ENCODE results near the gene RCN1.
"Not testable (repeated sequence)": the region's sequence is repeated elsewhere in the genome, so short reads cannot be mapped to it uniquely, and the experiment has no call there.

Gene RCN1

DNA sequence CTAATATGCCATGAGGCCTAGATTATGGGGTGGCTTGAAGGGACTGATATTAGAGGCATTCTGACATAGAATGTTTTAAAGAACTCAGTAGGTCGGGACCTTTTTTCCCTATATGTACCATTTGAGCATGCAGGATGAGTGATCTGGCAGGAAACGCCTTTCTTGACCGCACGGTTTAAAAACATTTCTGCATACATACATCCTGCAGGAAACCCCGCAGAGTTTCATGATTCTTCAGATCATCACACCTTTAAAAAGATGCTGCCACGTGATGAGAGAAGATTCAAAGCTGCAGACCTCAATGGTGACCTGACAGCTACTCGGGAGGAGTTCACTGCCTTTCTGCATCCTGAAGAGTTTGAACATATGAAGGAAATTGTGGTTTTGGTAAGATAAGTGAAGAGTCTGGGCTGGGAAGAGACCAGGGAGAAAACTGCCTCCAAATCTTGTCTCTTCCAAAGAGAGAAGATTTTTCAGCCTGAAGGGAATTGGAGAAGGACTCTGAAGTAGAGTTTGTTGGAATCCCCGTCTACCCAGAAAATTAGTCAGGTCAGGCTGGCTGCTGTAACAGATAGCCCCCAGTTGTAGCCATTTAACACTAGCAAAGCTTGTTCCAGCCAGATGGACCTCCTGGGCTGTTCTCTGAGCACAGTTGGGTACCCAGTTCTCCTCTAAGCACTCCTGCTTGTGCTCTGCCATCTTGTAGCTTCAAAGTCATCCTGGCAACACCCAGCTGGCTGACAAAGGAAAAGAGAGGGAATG is 7.4 kb downstream of the RCN1 start:
- Mint-ChIP-seq H3K4me3 (no peak overlapping the region), H3K36me3 (peaks cover 29% of the 10 kb centered on the region)

GRCh38 chr11:32099516-32099915 is 8.6 kb downstream of the RCN1 start:
- no peaks in the 10 kb centered on the region for H3K27me3 Mint-ChIP-seq
- no peak overlapping the region for H3K4me3 Mint-ChIP-seq
- H3K36me3 Mint-ChIP-seq: peaks cover 28% of the 10 kb centered on the region
- no peaks in the 10 kb centered on the region for H3K9me3 Mint-ChIP-seq
- no peak overlapping the region for H3K27ac Mint-ChIP-seq
- peaks cover 21% of the 10 kb centered on the region for H3K4me1 Mint-ChIP-seq

More for the DNA sequence above, 7.4 kb downstream of the RCN1 start:
- Mint-ChIP-seq H3K9me3 (no peaks in the 10 kb centered on the region), H3K4me1 (peaks cover 33% of the 10 kb centered on the region), H3K27ac (no peak overlapping the region), H3K27me3 (no peaks in the 10 kb centered on the region)

- peaks cover 28% of the 10 kb centered on the region for H3K36me3 Mint-ChIP-seq
- H3K9me3 Mint-ChIP-seq: no peaks in the 10 kb centered on the region
- H3K4me3 Mint-ChIP-seq: no peak overlapping the region
- no peak overlapping the region for H3K27ac Mint-ChIP-seq
- H3K4me1 Mint-ChIP-seq: peaks cover 19% of the 10 kb centered on the region
- no peaks in the 10 kb centered on the region for H3K27me3 Mint-ChIP-seq
These were observed 9.6 kb downstream of the RCN1 start for GRCh38 chr11:32100495-32100894.

GRCh38 chr11:32101791-32102190 is 10.9 kb downstream of the RCN1 start:
- no peaks in the 10 kb centered on the region for H3K27me3 Mint-ChIP-seq
- peaks cover 16% of the 10 kb centered on the region for H3K4me1 Mint-ChIP-seq
- no peak overlapping the region for H3K4me3 Mint-ChIP-seq
- no peaks in the 10 kb centered on the region for H3K9me3 Mint-ChIP-seq
- peaks cover 30% of the 10 kb centered on the region for H3K36me3 Mint-ChIP-seq
- no peak overlapping the region for H3K27ac Mint-ChIP-seq

DNA sequence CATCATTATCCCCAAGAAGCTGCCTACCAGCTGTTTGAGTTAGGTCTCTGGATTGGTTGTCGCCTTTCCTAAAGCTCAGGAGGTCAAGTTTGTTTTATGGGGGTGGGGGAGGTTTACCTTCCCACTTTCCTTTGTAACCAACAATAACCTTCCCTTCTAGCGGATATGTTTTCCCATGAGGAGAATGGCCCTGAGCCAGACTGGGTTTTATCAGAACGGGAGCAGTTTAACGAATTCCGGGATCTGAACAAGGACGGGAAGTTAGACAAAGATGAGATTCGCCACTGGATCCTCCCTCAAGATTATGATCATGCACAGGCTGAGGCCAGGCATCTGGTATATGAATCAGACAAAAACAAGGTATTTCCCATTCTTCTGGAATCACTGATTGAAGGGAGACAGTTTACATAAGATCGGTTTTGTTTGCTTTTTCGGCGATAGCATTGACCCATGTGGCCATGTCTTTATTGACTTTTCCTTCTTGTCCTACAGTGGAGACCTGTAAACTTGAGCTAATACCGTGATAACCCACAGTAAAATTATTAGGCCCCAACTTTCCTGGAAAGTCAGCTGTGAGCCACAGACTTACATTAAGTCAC is 12.3 kb downstream of the RCN1 start:
- H3K4me3 Mint-ChIP-seq, H3K27me3 Mint-ChIP-seq, H3K27ac Mint-ChIP-seq, H3K9me3 Mint-ChIP-seq, H3K4me1 Mint-ChIP-seq: not testable (repeated sequence)
- peaks cover 17% of the 10 kb centered on the region for H3K36me3 Mint-ChIP-seq

- H3K36me3 Mint-ChIP-seq: peaks cover 15% of the 10 kb centered on the region
These were observed 13.1 kb downstream of the RCN1 start for GRCh38 chr11:32103941-32104340.

DNA sequence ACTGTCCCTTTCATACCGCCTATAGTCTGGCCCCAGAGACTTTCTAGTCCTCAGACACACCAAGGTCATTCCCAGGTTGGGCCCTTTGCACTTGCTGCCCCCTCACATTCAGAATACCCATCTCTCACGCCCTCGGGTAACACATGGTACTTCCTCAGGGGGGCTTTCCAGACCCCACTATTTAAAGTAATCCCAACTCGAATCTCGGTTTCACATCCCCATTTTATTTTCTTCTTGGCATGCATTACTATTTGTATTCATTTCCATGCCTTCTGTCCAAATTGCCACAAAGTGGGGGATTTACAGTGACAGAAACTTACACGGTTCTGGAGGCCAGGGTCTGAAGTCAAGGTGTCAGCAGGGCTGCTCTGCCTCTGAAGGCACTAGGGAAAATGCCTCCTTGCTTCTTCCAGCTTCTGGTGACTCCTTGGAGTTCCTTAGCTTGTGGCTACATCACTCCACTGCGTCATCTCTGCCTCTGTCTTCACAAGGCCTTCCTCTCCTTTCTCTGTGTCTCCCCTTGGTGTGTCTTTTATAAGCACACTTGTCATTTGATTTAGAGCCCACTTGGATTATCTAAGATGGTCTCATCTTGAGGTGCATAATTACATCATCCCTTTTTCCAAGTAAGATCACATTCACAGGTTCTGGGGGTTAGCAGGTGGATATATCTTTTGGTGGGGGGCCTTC is 15.1 kb downstream of the RCN1 start:
- H3K27ac Mint-ChIP-seq: no peak overlapping the region
- H3K36me3 Mint-ChIP-seq: peaks cover 7% of the 10 kb centered on the region
- no peaks in the 10 kb centered on the region for H3K27me3 Mint-ChIP-seq
- no peaks in the 10 kb centered on the region for H3K9me3 Mint-ChIP-seq
- no peaks in the 10 kb centered on the region for H3K4me1 Mint-ChIP-seq
- H3K4me3 Mint-ChIP-seq: no peak overlapping the region

More at GRCh38 chr11:32103941-32104340, 13.1 kb downstream of the RCN1 start:
- H3K27ac Mint-ChIP-seq: no peak overlapping the region
- no peaks in the 10 kb centered on the region for H3K27me3 Mint-ChIP-seq
- H3K4me3 Mint-ChIP-seq: no peak overlapping the region
- H3K4me1 Mint-ChIP-seq: no peaks in the 10 kb centered on the region
- H3K9me3 Mint-ChIP-seq: no peaks in the 10 kb centered on the region

GRCh38 chr11:32107647-32108046 is 16.8 kb downstream of the RCN1 start:
- Mint-ChIP-seq H3K36me3 (peaks cover 7% of the 10 kb centered on the region), H3K27ac (no peak overlapping the region), H3K9me3 (no peaks in the 10 kb centered on the region), H3K27me3 (no peaks in the 10 kb centered on the region), H3K4me1 (no peaks in the 10 kb centered on the region), H3K4me3 (no peak overlapping the region)

DNA sequence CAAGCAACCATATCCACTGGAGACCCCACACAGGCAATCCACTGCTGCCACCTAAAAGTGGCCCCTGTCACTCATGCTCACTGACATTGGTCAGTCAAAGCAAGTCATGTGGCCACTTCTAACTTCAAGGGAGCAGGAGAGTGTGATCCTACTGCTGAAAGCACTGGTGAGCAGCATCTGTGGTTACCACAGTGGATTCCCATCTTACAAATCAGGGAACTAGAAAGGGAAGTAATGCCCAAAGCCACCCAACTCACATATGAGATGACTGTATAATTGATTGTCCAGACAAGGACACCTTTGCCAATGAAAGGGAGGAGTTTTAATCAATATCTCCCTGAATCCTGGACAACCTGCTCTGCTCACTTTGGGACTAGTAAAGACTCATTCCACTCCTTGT is 17.7 kb downstream of the RCN1 start:
- Mint-ChIP-seq H3K9me3 (no peaks in the 10 kb centered on the region), H3K27me3 (no peaks in the 10 kb centered on the region), H3K27ac (no peak overlapping the region), H3K4me3 (no peak overlapping the region), H3K4me1 (no peaks in the 10 kb centered on the region), H3K36me3 (peaks cover 4% of the 10 kb centered on the region)

DNA sequence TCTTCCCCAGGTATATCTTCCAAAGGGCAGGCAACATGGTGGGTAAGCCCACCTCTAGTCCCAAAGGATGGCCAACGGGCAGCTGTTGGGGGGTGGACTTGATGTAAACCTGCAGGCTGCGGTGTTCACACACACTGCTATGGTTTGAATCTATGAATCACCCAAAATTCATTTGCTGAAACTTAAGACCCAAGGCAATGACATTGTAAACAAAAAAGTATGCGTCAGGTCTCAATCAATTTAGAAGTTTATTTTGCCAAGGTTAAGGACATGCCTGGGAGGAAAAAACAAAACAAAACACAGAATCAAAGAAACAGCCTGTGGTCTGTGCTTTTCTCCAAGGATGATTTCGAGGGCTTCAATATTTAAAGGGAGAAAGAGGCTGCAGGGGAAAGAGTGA is 18.3 kb downstream of the RCN1 start:
- Mint-ChIP-seq H3K9me3 (no peaks in the 10 kb centered on the region), H3K36me3 (peaks cover 3% of the 10 kb centered on the region), H3K4me1 (no peaks in the 10 kb centered on the region), H3K27ac (no peak overlapping the region), H3K27me3 (no peaks in the 10 kb centered on the region), H3K4me3 (no peak overlapping the region)

- Mint-ChIP-seq H3K4me1 (no peaks in the 10 kb centered on the region), H3K36me3 (peaks cover 2% of the 10 kb centered on the region), H3K27ac (no peak overlapping the region), H3K27me3 (no peaks in the 10 kb centered on the region), H3K4me3 (no peak overlapping the region), H3K9me3 (no peaks in the 10 kb centered on the region)
These were observed 18.7 kb downstream of the RCN1 start for GRCh38 chr11:32109592-32109991.

GRCh38 chr11:32110795-32111194 is 19.9 kb downstream of the RCN1 start:
- Mint-ChIP-seq H3K27me3 (no peaks in the 10 kb centered on the region), H3K27ac (no peak overlapping the region), H3K9me3 (no peaks in the 10 kb centered on the region), H3K4me3 (no peak overlapping the region), H3K36me3 (peaks cover 2% of the 10 kb centered on the region), H3K4me1 (no peaks in the 10 kb centered on the region)

- Mint-ChIP-seq H3K27ac (no peak overlapping the region), H3K4me3 (no peak overlapping the region), H3K36me3 (no peaks in the 10 kb centered on the region), H3K4me1 (no peaks in the 10 kb centered on the region), H3K27me3 (no peaks in the 10 kb centered on the region), H3K9me3 (no peaks in the 10 kb centered on the region)
These were observed 22.5 kb downstream of the RCN1 start for GRCh38 chr11:32113200-32113919.

DNA sequence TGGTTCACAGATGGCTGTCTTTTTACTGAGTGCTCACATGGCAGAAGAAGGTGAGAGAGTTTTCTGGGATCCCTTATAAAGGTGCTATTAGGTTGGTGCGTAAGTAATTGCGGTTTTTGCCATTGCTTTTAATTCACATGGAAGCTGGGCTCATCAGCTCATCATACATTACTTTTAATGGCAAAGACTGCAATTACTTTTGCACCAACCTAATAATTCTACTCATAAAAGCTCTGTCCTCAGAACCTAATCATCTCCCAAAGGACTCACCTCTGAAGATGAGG is 23.0 kb downstream of the RCN1 start:
- Mint-ChIP-seq H3K4me3 (no peak overlapping the region), H3K4me1 (no peaks in the 10 kb centered on the region), H3K27ac (no peak overlapping the region), H3K27me3 (no peaks in the 10 kb centered on the region), H3K36me3 (no peaks in the 10 kb centered on the region), H3K9me3 (no peaks in the 10 kb centered on the region)

- H3K36me3 Mint-ChIP-seq: no peaks in the 10 kb centered on the region
- no peaks in the 10 kb centered on the region for H3K4me1 Mint-ChIP-seq
- no peak overlapping the region for H3K4me3 Mint-ChIP-seq
- no peaks in the 10 kb centered on the region for H3K9me3 Mint-ChIP-seq
- H3K27me3 Mint-ChIP-seq: peaks cover 3% of the 10 kb centered on the region
- no peak overlapping the region for H3K27ac Mint-ChIP-seq
These were observed 24.6 kb downstream of the RCN1 start for GRCh38 chr11:32115446-32115845.

DNA sequence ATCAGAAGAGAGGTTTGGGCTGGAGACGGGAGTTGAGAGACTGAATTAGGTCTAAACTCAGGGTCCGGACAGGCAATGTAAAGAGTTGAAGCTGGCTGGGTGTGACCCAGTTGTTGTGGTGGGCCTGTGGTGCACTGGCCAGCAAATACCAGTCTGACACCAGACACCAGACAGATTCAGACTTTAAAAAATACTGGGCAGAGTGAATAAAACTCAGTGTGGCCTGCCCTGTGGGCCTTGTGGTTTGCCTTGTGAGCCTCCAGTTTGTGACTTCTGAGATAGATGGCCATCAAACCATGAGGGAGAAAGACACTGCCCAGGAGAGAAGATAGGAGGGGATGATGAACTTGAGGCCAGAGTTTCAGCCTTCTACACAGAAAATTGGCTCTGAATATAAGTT is 25.8 kb downstream of the RCN1 start:
- peaks cover 3% of the 10 kb centered on the region for H3K27me3 Mint-ChIP-seq
- peaks cover 4% of the 10 kb centered on the region for H3K4me1 Mint-ChIP-seq
- no peaks in the 10 kb centered on the region for H3K36me3 Mint-ChIP-seq
- no peak overlapping the region for H3K27ac Mint-ChIP-seq
- H3K9me3 Mint-ChIP-seq: no peaks in the 10 kb centered on the region
- H3K4me3 Mint-ChIP-seq: no peak overlapping the region

Data from activated naive CD4-positive, alpha-beta T cell treated with anti-CD3 and anti-CD28 coated beads, Interleukin-2, amount 50 U/mL, for 24 hours (primary cell).